ENCODE results near the gene DLL3.
A peak's percentile ranks its signal among the peaks of the same experiment; 100 is the strongest.

- TF ChIP-seq REST (tag by site-specific recombination; IDR thresholded peaks at IDR 0.05): no peak
- TF ChIP-seq ZNF624 (tag by site-specific recombination; IDR thresholded peaks at IDR 0.05): no peak
- TF ChIP-seq ZBTB7A (tag by site-specific recombination; IDR thresholded peaks at IDR 0.05; ENCODE audit: low read depth): no peak
- no peak for TF ChIP-seq MEIS1 (CRISPR knock-in tag; IDR thresholded peaks at IDR 0.05; ENCODE audit: borderline replicate concordance)
- no peak for TF ChIP-seq ZNF76 (tag by site-specific recombination; IDR thresholded peaks at IDR 0.05; ENCODE audit: borderline replicate concordance, low read depth)
- TF ChIP-seq CTCF (tag by site-specific recombination; IDR thresholded peaks at IDR 0.05): peak; percentile 20; the same call in 1 of the 2 replicates
- no peak for TF ChIP-seq ZNF138 (tag by site-specific recombination; IDR thresholded peaks at IDR 0.05; ENCODE audit: borderline replicate concordance)
These were observed 19.7 kb downstream of the DLL3 start for GRCh38 chr19:39518458-39518857.
